ENCODE results near the gene MARF1.
"Not testable (repeated sequence)": the region's sequence is repeated elsewhere in the genome, so short reads cannot be mapped to it uniquely, and the experiment has no call there.

Gene MARF1, protein sequence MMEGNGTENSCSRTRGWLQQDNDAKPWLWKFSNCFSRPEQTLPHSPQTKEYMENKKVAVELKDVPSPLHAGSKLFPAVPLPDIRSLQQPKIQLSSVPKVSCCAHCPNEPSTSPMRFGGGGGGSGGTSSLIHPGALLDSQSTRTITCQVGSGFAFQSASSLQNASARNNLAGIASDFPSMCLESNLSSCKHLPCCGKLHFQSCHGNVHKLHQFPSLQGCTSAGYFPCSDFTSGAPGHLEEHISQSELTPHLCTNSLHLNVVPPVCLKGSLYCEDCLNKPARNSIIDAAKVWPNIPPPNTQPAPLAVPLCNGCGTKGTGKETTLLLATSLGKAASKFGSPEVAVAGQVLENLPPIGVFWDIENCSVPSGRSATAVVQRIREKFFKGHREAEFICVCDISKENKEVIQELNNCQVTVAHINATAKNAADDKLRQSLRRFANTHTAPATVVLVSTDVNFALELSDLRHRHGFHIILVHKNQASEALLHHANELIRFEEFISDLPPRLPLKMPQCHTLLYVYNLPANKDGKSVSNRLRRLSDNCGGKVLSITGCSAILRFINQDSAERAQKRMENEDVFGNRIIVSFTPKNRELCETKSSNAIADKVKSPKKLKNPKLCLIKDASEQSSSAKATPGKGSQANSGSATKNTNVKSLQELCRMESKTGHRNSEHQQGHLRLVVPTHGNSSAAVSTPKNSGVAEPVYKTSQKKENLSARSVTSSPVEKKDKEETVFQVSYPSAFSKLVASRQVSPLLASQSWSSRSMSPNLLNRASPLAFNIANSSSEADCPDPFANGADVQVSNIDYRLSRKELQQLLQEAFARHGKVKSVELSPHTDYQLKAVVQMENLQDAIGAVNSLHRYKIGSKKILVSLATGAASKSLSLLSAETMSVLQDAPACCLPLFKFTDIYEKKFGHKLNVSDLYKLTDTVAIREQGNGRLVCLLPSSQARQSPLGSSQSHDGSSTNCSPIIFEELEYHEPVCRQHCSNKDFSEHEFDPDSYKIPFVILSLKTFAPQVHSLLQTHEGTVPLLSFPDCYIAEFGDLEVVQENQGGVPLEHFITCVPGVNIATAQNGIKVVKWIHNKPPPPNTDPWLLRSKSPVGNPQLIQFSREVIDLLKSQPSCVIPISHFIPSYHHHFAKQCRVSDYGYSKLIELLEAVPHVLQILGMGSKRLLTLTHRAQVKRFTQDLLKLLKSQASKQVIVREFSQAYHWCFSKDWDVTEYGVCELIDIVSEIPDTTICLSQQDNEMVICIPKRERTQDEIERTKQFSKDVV (N-terminal part only)

DNA sequence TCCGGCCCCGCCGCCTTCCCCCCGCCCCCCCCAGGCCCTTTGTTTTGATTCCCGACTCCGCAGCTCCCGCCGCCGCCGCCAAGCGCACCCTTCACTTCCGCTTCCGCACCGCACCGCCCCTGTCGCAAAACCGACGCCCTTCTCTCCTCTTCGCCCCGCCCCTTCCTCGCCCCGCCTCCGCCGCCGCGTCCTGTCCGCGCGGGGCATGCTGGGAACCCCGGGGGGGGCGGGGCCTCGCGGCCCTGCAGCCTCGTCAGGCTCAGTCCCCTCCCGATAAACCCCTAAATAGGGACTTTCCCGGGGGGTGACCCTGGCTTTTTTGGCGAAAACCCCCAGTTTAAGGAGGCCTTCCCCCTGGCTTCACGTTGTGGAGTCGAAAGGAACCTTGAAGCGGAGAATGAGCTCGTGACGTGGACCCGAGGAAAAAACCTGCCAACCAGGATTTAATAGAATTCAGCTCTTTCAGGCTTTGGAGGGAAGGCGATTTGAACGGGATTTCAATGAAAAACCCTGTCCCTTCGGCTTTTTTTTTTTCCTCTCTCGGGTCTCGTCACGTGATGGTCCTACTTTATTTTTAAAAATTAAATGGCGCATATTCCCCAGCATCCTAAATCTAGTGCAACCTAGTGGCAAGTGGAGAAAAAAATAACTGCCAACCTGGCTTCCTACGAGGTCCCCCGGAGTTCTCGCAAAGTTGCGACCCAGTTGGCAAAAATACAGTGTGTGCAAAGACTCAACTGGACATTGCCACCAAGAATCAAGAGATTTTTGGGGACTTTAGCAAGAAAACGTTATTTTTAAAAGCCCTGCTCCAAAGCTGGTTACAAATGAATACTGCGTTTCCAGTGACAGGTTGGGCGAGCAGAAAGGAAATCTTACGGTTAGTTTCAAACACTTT, at the start of gene MARF1:
TSS of gene MARF1 (minus strand) at position 107 of the 898 bp plus-strand sequence. CDS start 3,921 bp downstream, outside the sequence.
- DNase-seq (ENCODE audit: low spot score), result peak; percentile 96

DNA sequence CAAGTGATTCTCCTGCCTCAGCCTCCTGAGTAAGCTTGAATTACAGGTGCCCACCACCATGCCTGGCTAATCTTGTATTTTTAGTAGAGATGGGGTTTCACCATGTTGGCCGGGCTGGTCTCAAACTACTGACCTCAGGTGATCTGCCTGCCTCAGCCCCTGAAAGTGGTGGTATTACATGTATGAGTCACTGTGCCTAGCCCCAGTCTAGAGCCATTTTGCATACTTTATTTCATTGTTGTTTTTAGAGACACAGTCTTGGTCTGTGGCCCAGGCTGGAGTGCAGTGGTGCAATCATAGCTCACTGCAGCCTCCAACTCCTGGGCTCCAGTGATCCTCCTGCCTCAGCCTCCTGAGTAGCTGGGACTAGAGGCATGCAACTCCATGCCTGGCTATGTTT, 49.6 kb upstream of the MARF1 start:
- not testable (repeated sequence) for DNase-seq (ENCODE audit: low spot score)

DNA sequence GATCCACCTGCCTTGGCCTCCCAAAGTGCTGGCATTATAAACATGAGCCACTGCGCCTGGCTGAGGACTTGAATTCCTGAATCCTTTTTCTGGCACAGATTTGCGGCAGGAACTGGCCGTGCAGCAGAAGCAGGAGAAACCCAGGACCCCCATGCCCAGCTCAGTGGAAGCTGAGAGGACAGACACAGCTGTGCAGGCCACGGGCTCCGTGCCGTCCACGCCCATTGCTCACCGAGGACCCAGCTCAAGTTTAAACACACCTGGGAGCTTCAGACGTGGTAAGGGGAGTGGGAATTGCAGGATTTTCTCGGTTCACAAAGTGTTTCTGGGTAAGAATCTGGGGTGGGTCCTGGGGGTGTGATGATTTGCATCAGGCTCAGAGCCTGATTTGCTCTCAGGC, 48.1 kb upstream of the MARF1 start:
- no peak for DNase-seq (ENCODE audit: low spot score)

DNA sequence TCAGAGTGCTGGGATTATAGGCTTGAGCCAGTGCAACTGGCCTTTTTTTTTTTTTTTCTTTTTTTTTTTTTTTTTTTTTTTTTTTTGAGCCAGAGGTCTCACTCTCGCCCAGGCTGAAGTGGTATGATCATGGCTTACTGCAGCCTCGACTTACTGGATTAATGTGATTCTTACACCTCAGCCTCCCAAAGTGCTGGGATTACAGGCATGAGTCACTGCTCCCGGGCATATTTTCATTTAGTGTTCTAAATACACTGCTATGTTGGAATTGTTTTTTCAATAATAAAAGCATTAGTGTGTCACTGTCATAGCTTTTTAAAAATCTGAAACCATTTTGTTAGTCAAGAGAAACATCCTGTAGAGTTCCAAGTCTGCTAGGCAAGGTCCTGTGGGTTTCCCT, 47.3 kb upstream of the MARF1 start:
- DNase-seq (ENCODE audit: low spot score), result no peak

DNA sequence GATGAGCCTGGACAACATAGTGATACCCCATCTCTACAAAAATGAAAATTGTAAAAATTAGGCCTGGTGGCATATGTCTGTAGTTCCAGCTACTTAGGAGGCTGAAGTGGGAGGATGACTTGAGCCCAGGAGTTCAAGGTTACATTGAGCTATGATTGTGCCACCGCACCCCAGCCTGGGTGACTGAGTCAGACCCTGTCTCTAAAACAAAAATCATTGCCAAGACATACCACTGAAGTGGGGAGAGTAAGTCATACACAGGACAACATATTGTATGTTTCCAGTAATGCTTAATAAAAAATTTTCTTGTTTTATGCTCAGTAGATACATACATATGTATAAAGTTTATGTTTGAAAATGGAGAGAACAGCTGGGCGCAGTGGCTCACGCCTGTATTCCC, 46.3 kb upstream of the MARF1 start:
- no peak for DNase-seq (ENCODE audit: low spot score)

DNA sequence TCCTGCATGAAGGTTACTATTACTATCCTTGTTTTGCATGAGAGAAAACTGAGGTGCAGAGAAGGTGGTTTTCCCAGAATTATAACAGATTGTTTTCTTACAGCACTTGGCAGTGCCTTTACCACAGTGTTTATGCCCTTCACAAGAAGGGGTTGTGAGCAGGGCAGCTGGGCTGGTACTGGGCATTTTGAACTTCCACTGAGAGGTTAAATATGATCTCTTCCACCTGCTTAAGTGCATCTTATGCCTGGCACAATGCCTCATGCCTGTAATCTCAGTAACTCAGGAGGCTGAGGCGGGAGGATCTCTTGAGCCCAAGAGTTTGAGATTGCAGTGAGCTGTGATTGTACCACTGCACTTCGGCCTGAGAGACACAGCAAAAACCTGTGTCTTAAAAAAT, 43.3 kb upstream of the MARF1 start:
- no peak for DNase-seq (ENCODE audit: low spot score)

DNA sequence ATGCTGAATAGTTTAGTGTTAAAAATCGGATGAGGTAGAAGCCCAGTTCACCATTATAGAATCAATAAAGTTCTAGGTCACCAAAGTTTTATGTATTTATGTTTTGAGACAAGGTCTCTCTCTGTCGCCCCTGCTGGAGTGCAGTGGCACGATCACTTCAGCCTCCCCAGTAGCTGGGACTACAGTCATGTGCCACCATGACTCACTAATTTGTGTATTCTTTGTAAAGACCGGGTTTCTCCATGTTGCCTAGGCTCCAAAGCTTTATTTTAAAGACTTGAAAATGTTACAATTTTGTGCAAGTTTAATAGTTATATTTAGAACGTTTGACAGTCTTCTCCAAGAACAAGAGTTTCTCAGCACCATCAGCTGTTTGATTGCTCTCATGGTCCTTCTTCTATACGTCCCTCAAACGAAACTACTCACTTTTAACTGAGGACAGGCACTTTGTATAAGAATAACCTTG, 39.2 kb upstream of the MARF1 start:
- DNase-seq (ENCODE audit: low spot score), result peak; percentile 53

DNA sequence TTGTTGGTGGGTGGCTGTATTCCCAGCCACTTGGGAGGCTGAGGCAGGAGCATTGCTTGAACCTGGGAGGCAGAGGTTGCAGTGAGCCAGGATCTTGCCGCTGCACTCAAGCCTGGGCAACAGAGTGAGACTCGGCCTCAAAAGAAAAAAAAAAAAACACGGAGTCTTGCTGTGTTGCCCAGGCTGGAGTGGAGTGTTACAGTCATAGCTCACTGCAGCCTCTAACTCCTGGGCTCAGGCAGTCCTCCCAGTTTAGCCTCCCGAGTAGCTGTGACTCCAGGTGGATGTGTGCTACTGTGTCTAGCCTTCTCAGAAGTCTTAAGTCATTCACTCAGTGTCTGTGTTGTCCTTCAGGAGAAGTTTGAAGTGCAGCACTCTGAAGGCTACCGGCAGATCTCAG, 34.5 kb upstream of the MARF1 start:
- DNase-seq (ENCODE audit: low spot score), result no peak

DNA sequence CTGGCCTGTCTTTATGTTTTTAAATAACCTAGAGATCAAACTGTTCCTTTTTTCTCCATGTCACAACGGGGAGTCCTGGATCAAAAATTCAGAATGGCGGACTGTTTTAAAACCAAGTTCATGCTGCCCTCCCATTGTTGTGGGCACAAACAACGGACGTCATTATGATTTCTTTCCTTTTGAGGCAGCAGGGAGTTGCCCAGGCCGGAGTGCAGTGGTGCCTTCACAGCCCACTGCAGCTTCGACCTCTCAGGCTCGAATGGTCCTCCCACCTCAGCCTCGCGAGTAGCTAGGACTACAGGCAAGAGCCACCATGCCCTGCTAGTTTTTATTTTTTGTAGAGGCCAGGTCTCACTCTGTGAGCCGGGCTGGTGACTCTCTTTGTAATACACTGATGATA, 33.6 kb upstream of the MARF1 start:
- DNase-seq (ENCODE audit: low spot score), result no peak

DNA sequence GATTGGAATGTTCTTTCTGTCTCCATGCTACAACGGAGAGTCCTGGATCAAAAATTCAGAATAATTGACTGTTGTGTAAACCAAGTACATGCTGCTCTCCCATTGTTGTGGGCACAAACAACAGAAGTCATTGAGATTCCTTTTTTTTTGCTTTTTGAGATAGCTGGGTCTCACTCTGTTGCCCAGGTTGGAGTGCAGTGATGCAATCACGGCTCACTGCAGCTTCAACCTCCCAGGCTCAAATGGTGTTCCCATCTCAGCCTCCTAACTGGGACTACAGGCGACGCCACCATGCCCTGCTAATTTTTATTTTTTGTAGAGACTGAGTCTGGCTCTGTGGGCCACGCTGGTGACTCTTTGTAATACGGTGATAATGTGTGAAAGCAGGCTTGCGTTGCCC, 31.6 kb upstream of the MARF1 start:
- DNase-seq (ENCODE audit: low spot score), result no peak

DNA sequence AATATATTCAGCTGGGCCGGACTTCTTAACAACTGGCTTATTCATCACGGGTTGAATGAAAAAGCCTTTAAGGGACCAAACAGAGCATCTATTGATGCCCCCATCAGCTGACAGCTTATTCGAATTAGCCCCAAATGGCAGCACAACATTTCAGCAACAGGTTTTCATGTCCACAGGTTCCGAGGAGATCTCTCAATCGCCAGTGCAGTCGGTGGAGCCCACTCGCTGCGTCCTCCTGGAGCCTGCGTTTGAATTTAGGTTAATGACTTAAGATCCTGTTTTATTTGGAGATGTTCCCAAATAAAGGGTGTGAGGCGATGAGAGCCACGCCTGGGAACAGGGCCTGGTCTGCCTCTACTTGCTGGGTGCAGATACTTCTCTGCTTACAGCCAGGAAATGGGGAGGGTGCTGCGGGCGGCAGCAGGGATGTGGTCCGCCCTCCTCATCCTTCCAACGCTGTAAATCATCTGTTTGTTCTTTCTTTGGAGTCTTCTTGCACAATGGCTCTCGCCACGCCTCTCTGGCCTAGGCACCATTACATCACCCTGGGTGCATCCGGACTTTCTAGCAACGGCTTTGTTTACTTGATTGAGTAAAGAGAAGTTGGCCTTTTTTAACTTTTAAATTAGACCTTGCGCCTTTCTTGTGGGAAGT, 29.7 kb upstream of the MARF1 start:
- peak; percentile 96 for DNase-seq (ENCODE audit: low spot score)

DNA sequence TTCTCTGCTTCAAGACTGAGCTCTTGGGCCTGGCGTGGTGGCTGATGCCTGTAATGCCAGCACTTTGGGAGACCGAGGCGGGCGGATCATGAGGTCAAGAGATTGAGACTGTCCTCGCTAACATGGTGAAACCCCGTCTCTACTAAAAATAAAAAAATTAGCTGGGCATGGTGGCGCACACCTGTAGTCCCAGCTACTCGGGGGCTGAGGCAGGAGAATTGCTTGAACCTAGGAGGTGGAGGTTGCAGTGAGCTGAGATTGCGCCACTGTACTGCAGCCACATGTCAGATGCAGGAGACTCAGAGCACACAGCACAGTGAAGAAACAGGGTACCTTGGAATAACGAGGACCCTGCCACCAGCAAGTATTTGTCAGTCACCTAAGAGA, 29.2 kb upstream of the MARF1 start:
- DNase-seq (ENCODE audit: low spot score), result not testable (repeated sequence)

DNA sequence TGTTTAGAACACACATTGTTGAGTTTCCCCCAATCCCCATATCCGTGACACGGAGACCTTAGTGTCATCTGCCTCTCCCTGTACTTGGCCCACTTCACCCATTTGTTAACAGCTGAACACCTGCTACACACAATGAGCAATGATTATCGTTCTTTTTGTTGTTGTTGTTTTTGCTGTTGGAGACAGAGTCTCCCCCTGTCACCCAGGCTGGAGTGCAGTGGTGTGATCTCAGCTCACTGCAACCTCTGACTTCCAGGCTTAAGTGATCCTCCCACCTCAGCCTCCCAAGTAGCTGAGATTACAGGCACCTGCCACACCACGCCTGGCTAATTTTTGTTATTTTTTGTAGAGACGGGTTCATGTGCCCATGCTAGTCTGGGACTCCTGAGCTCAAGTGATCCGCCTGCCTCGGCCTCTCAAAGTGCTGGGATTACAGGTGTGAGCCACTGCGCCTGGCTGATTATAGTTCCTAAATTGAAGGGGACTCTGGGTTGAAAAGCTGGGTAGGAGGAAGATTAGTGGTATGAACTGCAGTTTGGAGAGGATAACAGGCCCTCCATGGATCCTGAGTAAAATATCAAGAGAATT, 28.7 kb upstream of the MARF1 start:
- DNase-seq (ENCODE audit: low spot score), result no peak

DNA sequence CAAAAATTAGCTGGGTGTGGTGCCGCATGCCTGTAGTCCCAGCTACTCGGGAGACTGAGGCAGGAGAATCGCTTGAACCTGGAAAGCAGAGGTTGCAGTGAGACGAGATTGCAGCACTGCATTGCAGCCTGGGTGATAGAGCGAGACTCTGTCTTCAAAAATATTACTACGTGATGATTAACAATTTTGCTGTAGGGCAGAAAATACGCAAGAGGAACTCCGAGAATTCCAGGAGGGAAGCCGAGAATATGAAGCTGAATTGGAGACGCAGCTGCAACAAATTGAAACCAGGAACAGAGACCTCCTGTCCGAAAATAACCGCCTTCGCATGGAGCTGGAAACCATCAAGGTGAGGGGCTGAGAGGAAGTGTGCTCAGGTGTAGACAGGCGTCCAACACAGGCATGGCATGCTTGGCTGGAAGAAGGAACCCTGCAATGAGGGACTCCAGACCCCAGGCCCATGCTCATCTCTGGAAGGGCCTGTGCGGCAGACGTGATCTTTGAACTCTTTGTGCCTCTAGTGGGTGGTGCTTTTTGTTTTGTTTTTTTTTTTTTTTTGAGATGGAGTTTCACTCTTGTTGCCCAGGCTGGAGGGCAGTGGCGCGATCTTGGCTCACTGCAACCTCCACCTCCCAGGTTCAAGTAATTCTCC, 24.3 kb upstream of the MARF1 start:
- no peak for DNase-seq (ENCODE audit: low spot score)

DNA sequence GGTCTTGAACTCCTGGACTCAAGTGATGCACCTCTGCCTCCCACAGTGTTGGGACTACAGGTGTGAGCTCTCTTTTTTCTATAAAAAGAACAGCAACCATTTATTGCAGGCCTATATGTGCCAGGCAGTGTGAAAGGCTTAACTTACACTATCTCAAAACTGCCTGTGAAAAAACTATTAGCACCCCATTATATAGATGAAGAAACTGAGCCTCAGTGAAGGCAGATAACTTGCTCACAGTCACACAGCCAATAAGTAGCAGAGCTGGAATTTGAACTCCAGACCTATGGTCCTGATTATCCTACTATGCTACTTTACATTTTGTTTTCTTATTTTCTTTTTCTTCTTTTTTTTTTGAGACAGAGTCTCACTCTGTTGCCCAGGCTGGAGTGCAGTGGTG, 22.2 kb upstream of the MARF1 start:
- no peak for DNase-seq (ENCODE audit: low spot score)

DNA sequence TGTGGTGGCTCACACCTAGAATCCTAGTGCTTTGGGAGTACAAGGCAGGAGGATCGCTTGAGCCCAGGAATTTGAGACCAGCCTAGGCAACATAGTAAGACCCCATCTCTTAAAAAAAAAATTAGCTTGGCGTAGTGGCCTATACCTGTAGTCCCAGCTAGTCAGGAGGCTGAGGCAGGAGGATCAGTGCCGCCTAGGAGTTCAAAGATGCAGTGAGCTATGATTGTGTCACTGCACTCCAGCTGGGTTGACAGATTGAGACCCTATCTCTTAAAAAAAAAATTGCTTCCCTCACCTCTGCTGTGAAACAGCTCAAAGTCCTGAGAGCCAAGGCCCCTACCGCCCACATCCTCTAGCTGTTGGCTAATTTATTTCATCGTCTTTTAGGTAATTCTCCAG, 17.2 kb upstream of the MARF1 start:
- DNase-seq (ENCODE audit: low spot score), result no peak

DNA sequence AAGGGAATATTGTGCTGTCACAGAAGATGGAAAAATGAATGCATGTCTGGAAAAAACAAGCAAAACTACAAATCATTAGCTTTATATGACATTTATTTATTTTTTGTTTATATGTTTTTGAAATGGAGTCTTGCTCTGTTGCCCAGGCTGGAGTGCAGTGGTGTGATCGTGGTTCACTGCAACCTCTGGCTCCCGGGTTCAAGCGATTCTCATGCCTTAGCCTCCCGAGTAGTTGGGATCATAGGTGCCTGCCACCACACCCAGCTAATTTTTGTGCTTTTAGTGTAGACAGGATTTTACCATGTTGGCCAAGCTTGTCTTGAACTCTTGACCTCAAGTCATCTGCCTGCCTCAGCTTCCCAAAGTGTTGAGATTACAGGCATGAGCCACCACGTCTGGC, 15.6 kb upstream of the MARF1 start:
- no peak for DNase-seq (ENCODE audit: low spot score)

DNA sequence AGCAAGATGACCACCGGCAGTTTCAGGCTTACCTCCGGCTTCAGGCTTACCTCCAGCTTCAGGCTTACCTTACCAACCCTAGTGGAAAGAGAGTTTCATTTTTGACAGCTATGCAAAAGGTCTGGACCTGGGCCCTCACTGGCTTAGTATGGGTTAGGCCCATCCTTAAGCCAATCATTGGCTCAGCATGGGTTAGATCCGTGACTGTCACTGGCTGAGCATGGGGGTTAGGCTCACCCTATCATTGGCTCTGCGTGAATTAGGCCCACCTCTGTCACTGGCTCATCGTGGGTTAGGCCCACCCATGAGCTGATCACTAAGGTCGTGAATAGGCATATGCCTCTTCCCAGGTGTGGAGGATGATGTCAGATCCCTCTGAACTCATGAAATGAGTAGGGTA, 15.2 kb upstream of the MARF1 start:
- DNase-seq (ENCODE audit: low spot score), result no peak

DNA sequence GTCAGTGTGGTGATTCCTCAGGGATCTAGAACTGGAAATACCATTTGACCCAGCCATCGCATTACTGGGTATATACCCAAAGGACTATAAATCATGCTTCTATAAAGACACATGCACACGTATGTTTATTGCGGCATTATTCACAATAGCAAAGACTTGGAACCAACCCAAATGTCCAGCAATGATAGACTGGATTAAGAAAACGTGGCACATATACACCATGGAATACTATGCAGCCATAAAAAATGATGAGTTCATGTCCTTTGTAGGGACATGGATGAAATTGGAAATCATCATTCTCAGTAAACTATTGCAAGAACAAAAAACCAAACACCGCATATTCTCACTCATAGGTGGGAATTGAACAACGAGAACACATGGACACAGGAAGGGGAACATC, 12.6 kb upstream of the MARF1 start:
- not testable (repeated sequence) for DNase-seq (ENCODE audit: low spot score)

DNA sequence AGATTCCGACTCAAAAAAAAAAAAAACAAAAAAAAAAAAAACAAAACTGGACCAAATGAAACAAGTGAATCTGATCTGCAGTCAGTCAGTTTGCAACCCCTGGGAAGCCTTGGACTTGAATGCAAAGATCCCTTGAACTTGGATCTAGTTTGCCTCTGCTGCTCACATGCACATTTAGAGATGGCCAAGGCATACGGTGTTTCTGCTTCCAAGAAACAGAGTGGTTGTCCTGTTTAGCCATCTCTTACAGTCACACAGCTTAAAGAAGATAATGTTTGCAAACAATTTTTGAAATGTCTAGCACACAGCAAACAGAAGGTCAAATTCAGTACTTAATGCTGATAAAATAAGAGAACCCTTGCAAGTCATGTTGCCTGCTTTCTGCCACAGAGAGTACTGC, 11.6 kb upstream of the MARF1 start:
- no peak for DNase-seq (ENCODE audit: low spot score)
